HG03060 (cell line): ENCODE results near the gene RAC3.

Source experiments
- ATAC-seq: cut with Tn5 transposase; IDR thresholded peaks from one replicate; pipeline ENCODE4 v1.9.1; 2021; ENCODE audit warnings: low read depth, moderate number of reproducible peaks; ENCODE audit not compliant: unreplicated experiment

RAC3 gene

GRCh38 chr17:81998691-81999438 lies 32.6 kb upstream of the RAC3 start:
- no peak for ATAC-seq

- ATAC-seq = no peak
Observed at GRCh38 chr17:81999587-81999975, 31.9 kb upstream of the RAC3 start.

GRCh38 chr17:81999976-82000802 lies 31.3 kb upstream of the RAC3 start:
- no peak for ATAC-seq

GRCh38 chr17:82000803-82001570 lies 30.5 kb upstream of the RAC3 start:
- ATAC-seq = no peak

GRCh38 chr17:82001571-82002056 lies 29.9 kb upstream of the RAC3 start:
- no peak for ATAC-seq

- no peak for ATAC-seq
Observed at GRCh38 chr17:82003411-82004381, 27.8 kb upstream of the RAC3 start.

GRCh38 chr17:82004517-82005455 lies 26.7 kb upstream of the RAC3 start:
- ATAC-seq = no peak

- ATAC-seq = no peak
Observed at GRCh38 chr17:82005701-82006348, 25.7 kb upstream of the RAC3 start.

GRCh38 chr17:82006468-82007227 lies 24.8 kb upstream of the RAC3 start:
- no peak for ATAC-seq

GRCh38 chr17:82007228-82007494 lies 24.3 kb upstream of the RAC3 start:
- ATAC-seq = no peak

- ATAC-seq = no peak
Observed at GRCh38 chr17:82007495-82008257, 23.8 kb upstream of the RAC3 start.

GRCh38 chr17:82008258-82008940 lies 23.1 kb upstream of the RAC3 start:
- no peak for ATAC-seq

- ATAC-seq = no peak
Observed at GRCh38 chr17:82008941-82009405, 22.5 kb upstream of the RAC3 start.

- ATAC-seq = no peak
Observed at GRCh38 chr17:82009413-82009812, 22.1 kb upstream of the RAC3 start.

GRCh38 chr17:82010575-82011525 lies 20.6 kb upstream of the RAC3 start:
- ATAC-seq = no peak
